Measurements from ENCODE around the gene TMEM175. TPM values are rescaled to one million over a fixed set of nuclear protein-coding genes. Genes with fewer than 3 reads are reported as not detected.

Gene TMEM175
- total and polyA plus RNA-seq, 8 donors: 7.3 to 82.8 (median 19.5) TPM

DNA sequence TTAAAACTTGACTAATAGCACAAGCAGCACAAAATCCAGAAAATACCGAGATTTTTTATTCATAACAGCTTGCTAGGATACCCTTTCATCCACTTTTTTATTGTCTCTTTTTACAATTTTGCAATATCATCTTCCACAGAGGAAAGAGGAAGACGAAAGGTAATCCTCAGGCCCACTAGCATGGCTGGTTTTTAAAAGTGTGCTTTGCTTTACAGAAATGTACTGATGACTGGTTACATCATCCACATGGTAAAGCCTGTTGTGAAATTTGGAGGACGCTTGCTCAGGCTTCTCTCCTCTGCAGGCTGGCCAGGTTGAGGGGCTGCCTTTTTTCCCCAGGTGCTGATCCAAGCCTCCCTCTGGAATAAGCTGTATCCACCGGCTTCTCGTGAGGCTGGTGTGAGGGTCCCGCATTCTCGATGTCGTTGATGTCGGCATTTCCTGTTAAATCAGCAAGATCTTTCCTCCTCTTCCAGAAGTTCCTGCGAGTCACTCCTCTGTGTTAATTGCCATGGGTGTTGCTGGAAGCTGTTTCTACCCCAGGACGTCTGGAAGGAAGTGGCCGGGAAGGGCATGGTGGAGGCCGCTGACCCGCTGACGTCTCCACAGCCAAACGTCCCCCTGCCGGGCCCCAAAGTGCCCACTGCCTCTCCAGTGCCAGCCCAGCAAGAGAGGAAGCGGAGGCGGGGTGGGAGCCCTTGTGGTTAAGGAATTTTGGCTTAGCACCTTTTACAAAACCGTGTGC is 46.9 kb downstream of the TMEM175 start:
- Histone ChIP-seq H3K4me3 (no peak overlapping the region), H3K27me3 (no peaks in the 10 kb centered on the region), H3K36me3 (no peaks in the 10 kb centered on the region), H3K9me3 (no peaks in the 10 kb centered on the region), H3K27ac (no peak overlapping the region), H3K4me1 (peaks cover 0 to under 1% (median under 1%) of the 10 kb centered on the region in 4 donors)
- WGBS, 5 donors: 53 to 79% (median 68%) methylated on average over 20 of the region's 20 CpGs
- no peak for TF ChIP-seq POLR2AphosphoS5 (IDR thresholded peaks at IDR 0.05)
- no peak for TF ChIP-seq POLR2A (IDR thresholded peaks at IDR 0.05)
- TF ChIP-seq CTCF (IDR thresholded peaks at IDR 0.05): no peak
- TF ChIP-seq EP300 (IDR thresholded peaks at IDR 0.05): no peak
- intact Hi-C loops (cut with DNase I; ENCODE audit: low total_unique reads): no loop called here
- DNase-seq: no peak

GRCh38 chr4:982291-982690 is 50.0 kb downstream of the TMEM175 start:
- intact Hi-C loops (cut with DNase I; ENCODE audit: low total_unique reads): no loop called here
- no peak for DNase-seq
- Histone ChIP-seq H3K36me3 (no peaks in the 10 kb centered on the region), H3K27ac (no peak overlapping the region), H3K9me3 (no peaks in the 10 kb centered on the region), H3K4me1 (peaks cover 20 to 26% (median 25%) of the 10 kb centered on the region in 4 donors), H3K4me3 (no peak overlapping the region), H3K27me3 (no peaks in the 10 kb centered on the region)
- no peak for TF ChIP-seq EP300 (IDR thresholded peaks at IDR 0.05)
- TF ChIP-seq POLR2AphosphoS5 (IDR thresholded peaks at IDR 0.05): no peak
- no peak for TF ChIP-seq POLR2A (IDR thresholded peaks at IDR 0.05)
- TF ChIP-seq CTCF (IDR thresholded peaks at IDR 0.05): no peak
- WGBS, 5 donors: 89 to 95% (median 95%) methylated on average over 16 to 17 of the region's 17 CpGs

GRCh38 chr4:982814-983213 is 50.6 kb downstream of the TMEM175 start:
- H3K27me3 ChIP-seq: no peaks in the 10 kb centered on the region
- peaks cover 26 to 31% (median 30%) of the 10 kb centered on the region in 4 donors for H3K4me1 ChIP-seq
- H3K27ac ChIP-seq: no peak overlapping the region
- H3K9me3 ChIP-seq: no peaks in the 10 kb centered on the region
- intact Hi-C loops (cut with DNase I; ENCODE audit: low total_unique reads): no loop called here
- H3K4me3 ChIP-seq: no peak overlapping the region
- TF ChIP-seq EP300 (IDR thresholded peaks at IDR 0.05) (no peak), POLR2A (IDR thresholded peaks at IDR 0.05) (no peak), POLR2AphosphoS5 (IDR thresholded peaks at IDR 0.05) (no peak), CTCF (IDR thresholded peaks at IDR 0.05) (no peak)
- 95 to 98% (median 97%) methylated on average over 15 of the region's 15 CpGs for WGBS, 5 donors
- H3K36me3 ChIP-seq: no peaks in the 10 kb centered on the region
- no peak for DNase-seq

- no peaks in the 10 kb centered on the region for H3K9me3 ChIP-seq
- TF ChIP-seq POLR2AphosphoS5 (IDR thresholded peaks at IDR 0.05) (no peak), CTCF (IDR thresholded peaks at IDR 0.05) (no peak), POLR2A (IDR thresholded peaks at IDR 0.05) (no peak), EP300 (IDR thresholded peaks at IDR 0.05) (no peak)
- intact Hi-C loops (cut with DNase I; ENCODE audit: low total_unique reads): no loop called here
- DNase-seq: no peak
- H3K4me1 ChIP-seq: peaks cover 31 to 43% (median 36%) of the 10 kb centered on the region in 4 donors
- peak overlapping the region in 3 of 4 donors; percentile 29 to 43 (median 29) for H3K4me3 ChIP-seq
- H3K36me3 ChIP-seq: peaks cover 0 to 8% (median 4%) of the 10 kb centered on the region in 4 donors
- H3K27ac ChIP-seq: peak overlapping the region in 3 of 5 donors; percentile 18 to 45 (median 35)
- no peaks in the 10 kb centered on the region for H3K27me3 ChIP-seq
- whole genome bisulfite sequencing, 5 donors: 67 to 79% (median 68%) methylated on average over 15 of the region's 15 CpGs
These were observed 52.2 kb downstream of the TMEM175 start for GRCh38 chr4:984336-985054.
